ENCODE results near the gene CECR2.
A peak's percentile ranks its signal among the peaks of the same experiment; 100 is the strongest.
"Not testable (repeated sequence)": the region's sequence is repeated elsewhere in the genome, so short reads cannot be mapped to it uniquely, and the experiment has no call there.

CECR2 gene

DNA sequence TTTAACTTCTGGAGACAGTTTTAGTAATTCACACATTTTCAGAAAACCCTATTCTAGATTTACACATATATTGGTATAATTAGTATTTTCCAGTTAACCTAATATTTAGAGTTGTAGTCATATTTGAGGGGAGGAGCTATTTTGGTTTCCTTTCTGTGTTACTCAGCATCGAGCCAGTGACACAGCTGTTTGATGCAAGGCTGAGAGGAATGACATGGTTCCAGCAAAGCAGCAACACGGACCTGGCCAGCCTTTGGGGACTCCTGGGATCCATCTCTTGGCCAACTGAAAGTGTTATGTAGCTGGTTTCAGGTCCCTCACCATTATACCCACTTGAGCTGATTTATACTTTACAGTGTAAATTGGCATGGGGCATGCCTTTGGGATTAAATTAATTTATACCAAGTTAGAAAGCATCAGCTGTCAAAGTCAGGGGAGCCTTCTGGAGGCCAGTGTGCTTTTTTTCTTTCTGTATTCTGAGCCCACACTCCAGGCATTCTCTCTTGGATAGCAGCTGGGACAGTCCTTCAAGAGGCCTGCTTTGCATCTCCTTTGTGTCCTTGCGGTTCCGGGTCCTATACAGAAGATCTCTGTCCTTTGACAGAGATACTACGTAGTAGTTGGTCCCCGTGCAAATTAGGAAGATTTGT lies 102.8 kb downstream of the CECR2 start:
- DNase-seq = no peak

DNA sequence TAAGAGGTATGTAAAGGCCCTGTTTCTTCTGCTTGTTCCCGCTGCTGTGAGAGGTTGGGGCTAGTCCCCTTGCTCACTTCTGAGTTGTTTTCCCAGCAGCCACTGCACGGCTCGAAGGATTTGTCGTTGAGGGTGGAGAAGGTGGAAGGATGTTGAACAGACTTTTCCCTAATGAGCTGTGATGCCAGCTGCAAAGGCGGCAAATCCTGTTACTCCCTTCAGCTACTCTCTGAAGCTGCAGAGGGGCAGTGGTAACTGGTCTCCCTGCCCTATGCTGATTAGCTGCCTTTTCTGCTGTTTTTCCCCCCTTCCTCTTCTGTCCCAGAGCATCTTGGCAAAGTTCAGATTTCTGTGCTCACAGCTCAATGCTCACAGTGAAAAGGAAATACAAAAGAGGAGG lies 103.7 kb downstream of the CECR2 start:
- DNase-seq = no peak

DNA sequence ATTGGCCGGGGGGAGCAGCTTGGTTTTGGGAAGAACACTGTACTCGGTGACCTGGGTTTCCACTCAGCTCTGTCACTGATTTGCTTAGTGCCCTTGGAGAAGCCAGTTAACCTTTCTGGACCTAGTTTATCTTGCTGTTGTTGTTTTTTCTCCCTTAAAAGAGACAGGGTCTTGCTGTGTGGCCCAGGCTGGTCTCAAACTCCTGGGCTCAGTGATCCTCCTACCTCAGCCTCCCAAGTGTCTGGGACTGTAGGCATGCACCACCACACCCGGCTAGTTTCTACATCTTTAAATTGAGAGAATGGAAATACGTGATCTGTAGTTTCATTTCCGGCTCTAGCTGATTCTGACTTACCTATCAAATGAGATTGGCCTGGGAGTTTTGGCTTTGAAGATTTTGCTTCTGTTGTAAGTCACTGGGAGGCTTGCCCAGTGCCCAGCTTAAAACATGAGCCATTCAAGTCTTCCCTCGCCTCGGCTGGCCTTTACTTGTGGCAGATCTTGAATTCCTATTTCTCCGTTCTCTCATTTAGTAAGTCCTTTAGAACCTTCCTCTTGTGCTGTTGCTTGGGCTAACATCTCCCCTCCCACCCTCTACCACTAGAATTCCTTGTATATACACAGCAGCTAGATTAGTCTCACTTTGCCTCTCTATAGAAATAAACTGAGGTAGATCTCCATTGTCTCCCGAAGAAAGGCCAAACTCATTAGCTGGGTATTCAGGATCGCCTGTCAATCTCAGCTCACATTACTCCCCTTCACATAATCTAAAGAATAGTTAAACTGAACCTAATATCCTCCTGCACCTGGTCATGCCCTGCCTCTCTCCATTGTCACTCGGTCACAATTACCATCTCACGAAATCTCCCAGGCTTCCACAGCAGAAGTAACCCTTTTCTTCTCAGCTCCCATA lies 106.3 kb downstream of the CECR2 start:
- no peak for DNase-seq

DNA sequence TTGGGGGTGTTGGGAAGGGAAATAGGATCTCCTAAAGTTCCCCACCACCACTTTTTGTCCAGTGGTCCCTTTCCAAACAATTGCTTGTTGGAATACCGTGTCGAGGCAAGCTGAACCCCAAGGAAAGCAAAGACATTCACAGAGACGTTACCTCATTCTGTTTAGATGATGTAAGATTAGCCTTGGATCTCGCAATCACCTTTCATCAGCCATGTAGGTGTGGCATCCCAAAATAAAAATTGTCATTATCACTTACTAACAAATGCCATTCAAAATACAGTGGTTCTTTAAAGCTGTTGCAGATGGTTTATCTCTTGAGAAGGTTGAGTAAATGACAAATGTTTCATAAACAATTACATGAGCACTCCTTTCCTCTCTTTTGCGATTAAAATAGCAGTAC lies 107.6 kb downstream of the CECR2 start:
- no peak for DNase-seq

DNA sequence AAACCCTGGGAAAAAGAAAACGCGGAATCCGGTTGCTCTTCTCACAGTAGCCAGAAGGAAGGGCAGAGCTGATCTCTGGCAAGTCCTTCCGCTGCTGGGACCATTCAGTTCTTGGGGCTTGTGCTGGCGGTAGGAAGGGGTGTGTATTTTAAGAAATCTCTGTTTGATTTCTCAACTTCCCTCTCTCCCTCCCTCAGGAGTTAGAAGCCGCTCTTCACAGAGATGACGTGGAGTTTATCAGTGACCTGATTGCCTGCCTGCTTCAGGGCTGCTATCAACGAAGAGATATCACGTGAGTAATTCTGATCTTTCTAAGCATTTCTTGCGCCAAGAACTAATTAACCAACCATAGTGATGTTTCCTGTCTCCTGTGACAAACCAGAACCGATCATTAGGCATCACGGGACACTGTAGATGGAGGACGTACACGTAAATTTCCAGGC lies 108.2 kb downstream of the CECR2 start:
- no peak for DNase-seq

DNA sequence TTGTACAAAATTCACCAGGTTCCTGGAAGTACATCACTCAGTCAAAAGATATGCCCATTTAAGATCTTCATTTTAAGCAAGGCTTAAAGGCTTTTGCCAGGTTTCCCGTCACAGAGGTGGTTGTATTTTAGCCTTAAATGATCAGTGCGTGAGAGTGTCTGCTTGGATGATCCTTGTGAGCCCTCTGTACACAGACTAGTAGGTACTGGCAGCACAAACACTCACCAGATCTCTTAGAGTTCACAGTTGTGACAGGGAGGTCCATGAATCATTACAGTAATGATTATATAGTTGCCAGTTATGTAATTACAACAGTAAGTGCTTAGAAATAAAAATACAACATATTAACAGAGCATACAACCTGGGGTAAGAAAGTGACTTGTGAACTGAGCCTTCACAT lies 109.9 kb downstream of the CECR2 start:
- DNase-seq = no peak

DNA sequence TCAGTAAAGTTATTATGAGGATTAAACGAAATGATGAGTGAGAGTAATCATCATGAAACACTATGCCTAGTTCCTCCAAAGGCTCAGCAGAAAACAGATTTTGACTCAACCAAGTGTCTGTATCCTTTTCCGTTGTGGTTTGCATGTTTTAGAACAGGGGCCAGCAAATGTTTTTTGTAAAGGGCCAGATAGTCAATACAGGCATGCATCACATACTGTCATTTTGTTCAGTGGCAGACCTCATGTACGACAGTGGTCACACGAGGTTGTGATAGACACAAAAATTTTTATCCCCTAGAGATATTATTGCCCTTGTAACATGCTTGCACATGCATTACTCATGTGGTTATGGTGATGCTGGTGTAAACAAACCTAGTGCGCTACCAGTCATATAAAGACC lies 112.2 kb downstream of the CECR2 start:
- DNase-seq = no peak

DNA sequence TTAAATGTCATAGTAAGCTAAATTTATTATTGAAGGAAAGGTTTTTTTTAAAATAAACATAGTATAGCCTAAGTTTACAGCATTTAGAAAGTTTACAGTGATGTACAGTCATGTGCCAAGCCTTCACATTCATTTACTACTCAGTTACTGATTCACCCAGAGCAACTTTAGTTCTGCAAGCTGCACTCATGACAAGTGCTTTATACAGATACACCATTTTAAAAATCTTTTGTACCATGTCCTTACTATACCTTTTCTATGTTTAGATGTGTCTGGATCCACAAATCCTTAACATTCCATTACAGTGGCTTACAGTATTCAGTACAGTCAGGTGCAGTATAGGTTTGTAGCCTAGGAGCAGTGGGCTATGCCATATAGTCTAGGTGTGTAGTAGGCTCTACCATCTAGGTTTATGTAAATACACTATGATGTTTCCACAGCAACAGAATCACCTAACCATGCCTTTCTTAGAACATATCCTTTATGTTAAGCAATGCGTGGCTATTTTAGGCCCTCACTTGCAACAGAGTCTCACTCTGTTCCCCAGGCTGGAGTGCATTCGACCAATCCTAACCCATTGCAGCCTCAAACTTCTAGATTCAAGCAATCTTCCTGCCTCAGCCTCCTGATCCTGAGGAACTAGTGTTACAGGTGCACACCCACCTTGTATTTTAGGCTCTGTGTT lies 114.6 kb downstream of the CECR2 start:
- no peak for DNase-seq

DNA sequence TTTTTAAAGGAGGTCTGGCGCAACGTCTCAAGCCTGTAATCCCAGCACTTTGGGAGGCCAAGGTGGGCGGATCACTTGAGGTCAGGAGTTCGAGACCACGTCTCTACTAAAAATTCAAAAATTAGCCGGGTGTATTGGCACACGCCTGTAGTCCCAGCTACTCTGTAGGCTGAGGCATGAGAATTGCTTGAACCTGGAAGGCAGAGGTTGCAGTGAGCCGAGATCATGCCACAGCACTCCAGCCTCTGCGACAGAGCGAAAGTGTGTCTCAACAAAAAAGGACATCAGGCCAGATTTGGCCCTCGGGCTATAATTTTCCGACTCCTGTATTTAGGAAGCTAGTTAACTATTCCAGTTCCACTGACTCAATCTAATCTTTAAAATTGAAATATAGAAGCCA lies 115.3 kb downstream of the CECR2 start:
- no peak for DNase-seq

DNA sequence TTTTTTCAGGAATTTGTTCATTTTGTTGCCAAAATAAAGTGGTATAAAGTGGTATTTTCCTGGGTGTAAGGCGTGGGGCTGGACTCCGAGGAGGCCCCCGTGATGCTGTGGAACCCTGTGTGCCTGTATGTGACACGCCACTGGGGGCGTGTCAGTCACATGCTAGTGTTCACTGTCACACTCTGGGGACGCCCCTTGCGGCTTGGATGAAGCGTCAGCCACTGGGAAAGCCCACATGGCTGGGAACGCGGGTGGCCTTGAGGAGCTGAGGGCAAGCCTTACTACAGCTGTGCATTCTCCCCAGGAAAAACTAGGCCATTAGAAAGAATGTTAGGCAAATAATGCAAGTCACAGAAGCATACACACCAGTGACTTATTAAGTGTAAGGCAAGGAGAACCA lies 117.1 kb downstream of the CECR2 start:
- DNase-seq = no peak

DNA sequence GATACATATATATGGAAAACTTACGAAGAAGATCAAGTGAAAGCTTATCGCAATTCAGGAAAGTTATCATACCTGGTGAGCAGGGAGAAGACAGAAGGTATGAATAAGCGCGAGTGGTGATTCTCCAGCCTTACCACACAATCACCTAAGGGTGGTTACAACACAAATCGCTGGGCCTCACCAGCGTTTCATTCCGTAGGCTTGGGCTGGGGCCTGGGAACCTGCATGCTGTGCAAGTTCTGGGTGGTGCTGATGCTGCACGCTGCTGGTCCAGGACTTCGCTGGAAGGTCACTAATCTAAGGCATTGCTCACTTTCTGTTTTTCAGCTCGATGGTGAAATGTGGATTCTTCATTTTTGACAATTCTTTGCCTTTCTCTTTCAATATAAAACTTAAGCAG lies 117.5 kb downstream of the CECR2 start:
- DNase-seq = no peak

DNA sequence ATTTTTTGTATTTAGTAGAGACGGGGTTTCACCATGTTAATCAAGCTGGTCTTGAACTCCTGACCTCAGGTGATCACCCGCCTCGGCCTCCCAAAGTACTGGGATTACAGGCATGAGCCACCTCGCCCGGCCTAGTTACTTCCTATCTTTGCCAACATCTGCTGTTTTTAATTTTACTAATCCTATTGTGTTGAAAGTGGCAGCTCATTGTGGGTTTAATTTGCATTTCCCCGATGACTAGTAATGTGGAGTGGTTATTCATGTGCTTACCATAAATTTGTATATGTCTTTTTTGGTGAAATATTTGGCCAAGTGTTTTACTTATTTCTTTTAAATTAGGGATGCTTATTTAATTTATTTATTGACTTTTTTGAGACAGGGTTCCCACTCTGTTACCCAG lies 119.8 kb downstream of the CECR2 start:
- DNase-seq = no peak

DNA sequence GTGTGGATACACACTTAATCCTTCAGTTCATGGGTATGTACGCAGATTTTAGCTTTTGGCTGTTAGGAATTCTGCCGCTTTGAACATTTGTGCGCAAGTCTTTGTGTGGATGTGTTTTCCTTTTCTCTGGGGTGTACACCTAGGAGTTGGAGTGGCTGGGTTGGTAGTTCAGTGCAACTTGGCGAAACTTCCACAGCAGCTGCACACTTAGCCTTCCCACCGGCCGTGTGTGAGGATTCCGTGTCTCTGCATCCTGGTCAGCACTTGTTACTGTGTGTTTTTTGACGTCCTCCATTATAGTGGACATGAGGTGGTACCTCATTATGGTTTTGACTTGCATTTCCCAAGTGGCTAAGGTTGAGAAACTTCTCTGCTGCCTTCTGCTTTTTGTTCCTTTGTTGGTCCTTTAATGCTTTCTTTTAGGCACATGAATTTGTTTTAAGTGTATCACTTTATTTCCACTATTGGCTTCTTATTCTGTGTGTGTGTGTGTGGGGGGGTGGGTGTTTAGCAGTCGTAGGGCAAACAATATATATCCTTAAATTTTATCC lies 121.9 kb downstream of the CECR2 start:
- no peak for DNase-seq

DNA sequence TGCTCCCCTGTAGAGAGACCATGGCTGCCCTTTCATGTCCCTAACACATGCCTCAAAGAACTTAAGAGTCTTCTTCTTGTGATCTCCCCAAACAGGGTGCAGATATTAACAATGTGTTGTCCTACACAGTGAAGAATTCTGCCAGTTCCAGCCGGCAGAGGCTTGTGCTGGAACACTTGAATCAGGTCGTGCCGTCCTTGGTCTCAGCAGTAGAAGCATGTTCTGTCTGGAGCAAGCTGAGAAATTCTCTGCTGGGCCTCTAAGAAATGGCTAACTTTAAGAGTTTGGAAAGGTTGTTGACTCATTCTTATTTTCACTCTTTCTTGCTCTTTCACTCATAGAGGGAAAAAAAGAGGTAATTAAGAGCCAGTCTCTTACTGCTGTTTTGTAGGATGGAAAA lies 123.0 kb downstream of the CECR2 start:
- no peak for DNase-seq

DNA sequence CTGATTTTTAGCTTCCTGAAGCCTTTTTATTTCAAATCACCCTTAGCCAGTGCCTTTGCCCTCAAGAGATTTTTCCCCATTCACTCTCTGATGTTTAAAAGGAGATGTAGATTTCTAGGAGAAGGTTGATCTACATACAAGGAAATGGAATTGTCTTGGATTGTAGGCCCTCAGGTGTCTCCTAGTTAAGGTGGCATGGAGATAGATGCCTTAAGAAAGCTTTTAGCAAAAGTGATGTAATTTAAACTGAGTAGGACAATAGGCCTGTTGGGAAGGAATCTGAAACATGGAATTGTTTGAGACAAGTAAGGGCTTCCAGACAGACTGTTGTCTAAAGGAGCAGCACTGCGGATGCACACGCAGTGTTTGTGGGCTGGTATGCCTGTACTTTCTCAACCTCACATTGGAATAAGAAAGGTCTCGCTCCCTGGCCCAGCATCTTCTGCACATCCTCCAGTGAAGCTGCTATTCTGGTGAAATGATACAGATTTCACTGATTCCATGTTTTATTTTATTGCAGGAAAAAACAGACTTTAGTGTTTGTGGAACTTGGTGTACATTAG lies 124.2 kb downstream of the CECR2 start:
- no peak for DNase-seq

DNA sequence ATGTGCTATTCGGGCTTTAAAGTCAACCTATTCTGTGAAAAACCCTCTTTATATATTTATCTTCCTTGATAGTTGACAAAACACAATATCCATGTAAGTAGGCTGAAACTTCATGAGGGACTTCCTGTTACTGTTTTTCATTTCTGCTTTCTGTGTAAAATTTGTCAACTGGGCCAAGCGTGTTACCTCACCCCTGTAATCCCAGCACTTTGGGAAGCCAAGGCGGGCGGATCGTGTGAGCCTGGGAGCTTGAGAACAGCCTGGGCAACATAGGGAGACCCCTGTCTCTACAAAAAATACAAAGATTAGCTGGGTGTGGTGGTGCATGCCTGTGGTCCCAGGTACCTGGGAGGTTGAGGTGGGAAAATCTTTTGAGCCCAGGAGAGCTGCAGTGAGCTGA lies 127.6 kb downstream of the CECR2 start:
- DNase-seq = no peak

DNA sequence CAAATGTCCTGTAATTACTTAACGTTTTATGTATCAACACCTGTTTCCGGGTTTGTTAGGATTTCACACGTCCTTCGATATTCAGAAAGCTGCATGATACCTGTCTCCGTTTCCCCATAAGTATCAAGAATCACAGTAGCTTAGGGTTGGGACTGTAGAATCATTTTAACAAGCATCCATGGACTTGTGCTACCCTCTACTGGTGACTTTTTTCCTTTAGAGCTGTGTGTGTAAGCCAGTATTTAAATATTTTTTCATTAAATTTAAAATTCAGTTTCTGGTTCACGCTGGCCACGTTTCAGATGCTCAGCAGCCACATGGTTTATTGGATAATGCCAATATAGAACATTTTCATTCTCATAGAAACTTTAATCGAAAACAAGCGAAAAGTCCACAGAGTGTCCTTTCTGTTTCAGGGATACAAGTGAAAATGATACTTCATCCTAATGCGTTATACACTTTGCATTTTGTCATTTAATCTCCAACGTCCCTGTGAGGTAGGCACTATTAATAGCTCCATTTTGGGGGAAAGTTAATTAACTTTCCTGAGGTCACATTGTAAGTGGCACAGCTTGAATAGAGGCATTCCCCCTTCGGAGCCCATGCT lies 132.5 kb downstream of the CECR2 start:
- DNase-seq = peak; percentile 72

DNA sequence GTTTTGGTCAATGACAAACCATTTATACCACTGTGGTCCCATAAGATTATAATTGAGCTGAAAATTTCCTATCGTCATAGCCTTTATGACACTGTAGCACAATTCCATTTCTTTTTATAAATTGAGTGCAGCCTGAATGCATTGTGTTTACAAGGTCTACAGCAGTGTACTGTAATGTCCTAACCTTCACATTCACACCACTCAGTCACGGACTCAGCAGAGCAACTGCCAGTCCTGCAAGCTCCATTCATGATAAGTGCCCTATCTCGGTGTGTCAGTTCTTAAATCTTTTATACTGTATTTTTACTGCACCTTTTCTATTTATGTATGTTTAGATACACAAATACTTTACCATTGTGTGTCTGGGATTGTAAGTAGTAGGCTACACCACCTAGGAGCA lies 138.8 kb downstream of the CECR2 start:
- DNase-seq = no peak

DNA sequence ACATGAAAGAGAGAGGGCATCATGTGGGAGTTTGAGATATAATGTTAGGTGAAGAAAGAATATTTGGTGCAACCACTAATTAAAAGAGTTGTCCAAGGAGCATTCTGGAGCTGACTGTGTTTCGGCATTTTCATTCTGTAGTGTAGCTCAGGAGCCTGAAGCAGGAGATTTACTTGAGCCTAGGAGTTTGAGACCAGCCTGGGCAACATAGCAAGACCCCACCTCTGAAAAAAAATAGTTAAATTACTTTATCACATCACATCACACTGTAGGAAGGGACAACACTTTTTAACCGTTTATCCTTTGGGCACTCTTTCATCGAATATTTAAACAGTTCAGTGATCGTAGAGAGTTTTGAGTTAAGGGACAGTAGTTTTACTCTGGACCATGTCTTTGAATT lies 143.7 kb downstream of the CECR2 start:
- no peak for DNase-seq

DNA sequence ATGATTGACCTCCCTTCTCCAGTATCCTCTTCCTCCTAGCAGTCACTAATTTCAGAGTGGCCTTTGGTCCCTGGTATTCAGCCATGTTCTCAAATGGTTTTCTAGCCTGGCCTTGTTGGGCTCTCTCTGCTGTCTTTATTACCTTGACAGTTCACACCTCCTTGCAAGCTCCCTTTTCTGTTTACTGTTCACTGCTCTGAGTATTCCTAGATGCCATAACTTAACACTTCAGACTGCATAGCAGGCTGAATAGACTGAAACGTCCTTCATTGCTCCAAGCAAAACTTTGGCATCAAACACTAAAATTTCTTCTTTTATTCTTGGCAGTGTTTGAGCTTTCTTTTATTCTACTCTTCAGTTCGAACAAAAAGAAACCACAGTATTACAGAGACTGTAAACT lies 144.4 kb downstream of the CECR2 start:
- DNase-seq = no peak

DNA sequence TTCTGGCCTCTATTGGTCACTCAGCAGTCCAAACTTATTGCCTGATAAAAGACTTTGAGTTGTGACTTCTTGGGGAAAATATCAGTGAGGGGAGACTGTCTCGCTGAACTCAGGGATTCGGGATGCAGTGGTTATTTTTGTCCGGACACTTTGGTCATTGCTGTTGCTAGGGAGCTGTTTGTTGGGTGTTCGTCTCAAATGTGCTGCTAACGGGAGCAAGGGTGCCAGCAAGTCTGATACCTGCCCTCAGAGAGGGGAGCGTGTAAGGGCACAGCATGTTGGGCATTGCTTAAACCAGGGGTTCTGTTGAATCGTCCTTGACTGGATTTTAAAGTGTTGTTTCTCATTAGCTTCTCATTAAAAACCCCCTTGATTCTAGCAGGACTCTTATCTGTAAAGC lies 144.8 kb downstream of the CECR2 start:
- no peak for DNase-seq

DNA sequence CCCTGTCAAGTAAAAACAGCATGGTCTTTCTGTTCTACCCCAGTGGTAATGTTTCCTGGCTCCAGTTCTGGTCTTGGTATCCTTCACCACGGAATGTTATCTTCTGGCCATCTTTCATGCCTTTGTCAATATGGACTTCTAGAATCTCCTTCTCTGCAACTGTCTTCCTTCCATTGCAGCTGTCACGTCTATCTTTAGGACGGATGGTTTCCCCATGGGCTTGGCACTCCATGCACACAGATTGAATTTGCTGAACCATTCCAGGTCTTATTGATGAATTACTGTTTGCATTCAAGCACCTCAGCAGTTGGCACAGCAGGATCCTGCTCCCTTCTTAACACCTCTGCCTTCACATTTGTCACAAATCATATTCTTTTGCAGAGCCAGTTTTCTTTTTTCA lies 149.1 kb downstream of the CECR2 start:
- no peak for DNase-seq

DNA sequence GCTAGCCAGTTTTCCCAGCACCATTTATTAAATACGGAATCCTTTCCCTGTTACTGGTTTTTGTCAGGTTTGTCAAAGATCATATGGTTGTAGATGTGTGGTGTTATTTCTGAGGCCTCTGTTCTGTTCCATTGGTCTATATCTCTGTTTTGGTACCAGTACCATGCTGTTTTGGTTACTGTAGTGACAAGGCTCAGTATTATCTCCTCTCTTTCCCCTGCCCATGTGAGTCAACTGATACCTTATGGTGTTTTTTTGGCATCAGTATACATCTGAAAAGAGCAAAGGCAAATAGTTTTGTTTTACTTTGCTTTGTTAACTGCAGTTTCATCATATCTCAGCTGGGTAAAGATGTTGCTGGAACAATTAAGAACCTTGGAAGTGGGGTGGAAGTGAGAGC lies 152.7 kb downstream of the CECR2 start:
- not testable (repeated sequence) for DNase-seq

All from CD4-positive, alpha-beta T cell treated with Interleukin-10 for 1 hour (primary cell).